ENCODE data around the gene ECPAS.

- TF ChIP-seq, protein P1, sequence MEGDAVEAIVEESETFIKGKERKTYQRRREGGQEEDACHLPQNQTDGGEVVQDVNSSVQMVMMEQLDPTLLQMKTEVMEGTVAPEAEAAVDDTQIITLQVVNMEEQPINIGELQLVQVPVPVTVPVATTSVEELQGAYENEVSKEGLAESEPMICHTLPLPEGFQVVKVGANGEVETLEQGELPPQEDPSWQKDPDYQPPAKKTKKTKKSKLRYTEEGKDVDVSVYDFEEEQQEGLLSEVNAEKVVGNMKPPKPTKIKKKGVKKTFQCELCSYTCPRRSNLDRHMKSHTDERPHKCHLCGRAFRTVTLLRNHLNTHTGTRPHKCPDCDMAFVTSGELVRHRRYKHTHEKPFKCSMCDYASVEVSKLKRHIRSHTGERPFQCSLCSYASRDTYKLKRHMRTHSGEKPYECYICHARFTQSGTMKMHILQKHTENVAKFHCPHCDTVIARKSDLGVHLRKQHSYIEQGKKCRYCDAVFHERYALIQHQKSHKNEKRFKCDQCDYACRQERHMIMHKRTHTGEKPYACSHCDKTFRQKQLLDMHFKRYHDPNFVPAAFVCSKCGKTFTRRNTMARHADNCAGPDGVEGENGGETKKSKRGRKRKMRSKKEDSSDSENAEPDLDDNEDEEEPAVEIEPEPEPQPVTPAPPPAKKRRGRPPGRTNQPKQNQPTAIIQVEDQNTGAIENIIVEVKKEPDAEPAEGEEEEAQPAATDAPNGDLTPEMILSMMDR (conservative IDR thresholded peaks at IDR 0.05; ENCODE audit: low read length) = no peak
- TF ChIP-seq EZH2phosphoT487 (IDR thresholded peaks at IDR 0.05; ENCODE audit: borderline replicate concordance, low read depth, low read length) = no peak
Measured at GRCh38 chr9:111407813-111408212, 76.4 kb downstream of the ECPAS start.

Data from OCI-LY7 (cell line).